Large intestine (tissue), 3 donors: Measurements from ENCODE around the gene FRMD4B. TPM values are rescaled to one million over a fixed set of nuclear protein-coding genes. Genes with fewer than 3 reads are reported as not detected.

Experiments
- DNase-seq, 2 donors: peaks; one replicate each; pipeline versions ENCODE4 v3.0.0 to v3.0.0-alpha.2; 2013
- H3K27ac ChIP-seq: one replicate; pipeline ENCODE4 v1.5.1; 2013; ENCODE audit warnings: low read length
- H3K27me3 ChIP-seq: 2 replicates; pipeline ENCODE4 v1.6.1; 2013; ENCODE audit warnings: low read length; ENCODE audit not compliant: control insufficient read depth, insufficient read depth
- H3K36me3 ChIP-seq: 2 replicates; pipeline ENCODE4 v1.6.1; 2013; ENCODE audit warnings: low read length; ENCODE audit not compliant: control insufficient read depth, insufficient read depth
- H3K4me1 ChIP-seq: one replicate; pipeline ENCODE4 v1.6.1; 2013; ENCODE audit warnings: low read length; ENCODE audit not compliant: control insufficient read depth, insufficient read depth
- H3K4me3 ChIP-seq: one replicate; pipeline ENCODE4 v1.5.1; 2013; ENCODE audit warnings: low read length
- H3K9me3 ChIP-seq: one replicate; pipeline ENCODE4 v1.6.1; 2013; ENCODE audit warnings: mild to moderate bottlenecking, low read depth, low read length, moderate library complexity; ENCODE audit not compliant: control insufficient read depth
- WGBS: methylation state at CpG from one replicate; pipeline ENCODE4 v1.1.5; 2013; ENCODE audit warnings: low lambda C conversion rate; ENCODE audit not compliant: insufficient coverage; 5-methylcytosine and 5-hydroxymethylcytosine counted together
- polyA plus RNA-seq: library from polyadenylated mRNA; unstranded; fragments of 120-200 nt; gene quantifications from one replicate; pipeline ENCODE4 v1.2.1, GENCODE V29; 2013

The FRMD4B gene
- polyA plus RNA-seq, 1 donor = 15.7 TPM

DNA sequence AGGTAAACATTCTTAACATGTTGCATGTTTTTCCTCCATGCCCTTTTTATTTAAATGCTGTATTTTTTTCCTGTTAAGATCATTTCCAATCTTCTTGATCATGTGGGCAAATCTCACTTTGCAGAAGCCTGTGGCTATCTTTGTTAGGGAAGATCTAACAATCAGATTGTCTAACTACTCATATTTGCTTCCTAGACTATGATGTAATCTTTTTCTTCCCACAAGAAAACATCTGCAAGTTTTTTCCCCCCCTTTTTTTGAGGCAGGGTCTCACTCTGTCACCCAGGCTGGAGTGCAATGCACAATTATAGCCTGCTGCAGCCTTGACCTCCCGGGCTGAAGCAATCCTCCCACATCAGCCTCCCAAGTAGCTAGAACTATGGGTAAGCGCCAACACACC is 248.5 kb downstream of the FRMD4B start:
- no CpG with 5 or more reads among the region's 2 CpGs for WGBS
- no peaks in the 10 kb centered on the region for H3K27me3 ChIP-seq
- H3K36me3 ChIP-seq = no peaks in the 10 kb centered on the region

DNA sequence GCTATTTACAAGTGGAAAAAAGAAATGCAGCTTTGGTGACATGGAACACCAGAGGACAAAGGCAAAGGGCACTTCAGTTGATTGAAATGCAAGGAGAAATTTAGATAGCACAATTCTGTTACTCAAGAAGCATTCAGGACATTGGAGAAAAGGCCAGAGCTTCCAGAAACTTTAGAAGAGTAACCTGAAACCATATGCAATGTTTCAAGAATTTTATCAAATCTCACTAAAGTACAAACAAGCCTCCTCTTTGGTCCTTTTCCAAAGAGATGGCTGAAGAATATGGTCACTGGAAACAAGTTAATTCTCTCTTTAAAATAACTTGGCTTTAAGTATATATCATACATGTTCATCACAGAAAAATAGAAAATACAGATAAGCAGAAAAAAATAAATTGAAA is 248.9 kb downstream of the FRMD4B start:
- H3K27ac ChIP-seq = no peak overlapping the region
- H3K4me1 ChIP-seq = no peaks in the 10 kb centered on the region
- DNase-seq = no peak
- no peaks in the 10 kb centered on the region for H3K27me3 ChIP-seq
- H3K36me3 ChIP-seq = no peaks in the 10 kb centered on the region
- H3K9me3 ChIP-seq = no peaks in the 10 kb centered on the region
- no peak overlapping the region for H3K4me3 ChIP-seq

More for the DNA sequence above, 248.5 kb downstream of the FRMD4B start:
- DNase-seq = no peak
- Histone ChIP-seq H3K4me1 (no peaks in the 10 kb centered on the region), H3K9me3 (no peaks in the 10 kb centered on the region), H3K27ac (no peak overlapping the region), H3K4me3 (no peak overlapping the region)

GRCh38 chr3:69130689-69131088 is 255.2 kb downstream of the FRMD4B start:
- no peaks in the 10 kb centered on the region for H3K9me3 ChIP-seq
- no peaks in the 10 kb centered on the region for H3K36me3 ChIP-seq
- H3K4me1 ChIP-seq = no peaks in the 10 kb centered on the region
- no peaks in the 10 kb centered on the region for H3K27me3 ChIP-seq
- H3K4me3 ChIP-seq = no peak overlapping the region
- H3K27ac ChIP-seq = no peak overlapping the region
- DNase-seq = no peak

DNA sequence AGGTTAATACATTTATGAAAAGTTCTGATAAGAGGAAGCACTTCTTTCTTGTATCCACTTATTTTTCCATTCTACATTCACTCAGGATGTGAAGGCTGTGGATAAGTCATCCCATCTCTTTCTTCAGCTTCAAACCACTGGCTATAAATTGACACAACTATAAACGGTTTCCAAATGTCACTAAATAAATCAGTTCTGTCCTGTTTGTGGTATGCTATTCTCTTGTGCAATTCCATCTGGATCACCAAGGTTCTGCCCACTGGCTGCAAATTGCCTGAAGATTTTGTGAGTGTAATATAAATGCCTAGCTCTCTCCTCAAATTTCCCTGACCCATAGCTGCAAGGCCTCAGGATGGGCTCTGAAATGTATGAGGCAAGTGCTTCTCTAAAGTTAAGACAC is 256.4 kb downstream of the FRMD4B start:
- Histone ChIP-seq H3K4me3 (no peak overlapping the region), H3K27me3 (no peaks in the 10 kb centered on the region), H3K36me3 (no peaks in the 10 kb centered on the region), H3K27ac (no peak overlapping the region), H3K4me1 (no peaks in the 10 kb centered on the region), H3K9me3 (no peaks in the 10 kb centered on the region)
- DNase-seq = no peak
- no CpG with 5 or more reads among the region's 1 CpG for WGBS

- Histone ChIP-seq H3K36me3 (no peaks in the 10 kb centered on the region), H3K4me3 (no peak overlapping the region), H3K4me1 (no peaks in the 10 kb centered on the region), H3K9me3 (no peaks in the 10 kb centered on the region), H3K27ac (no peak overlapping the region), H3K27me3 (no peaks in the 10 kb centered on the region)
- no peak for DNase-seq
Measured at GRCh38 chr3:69128509-69128908, 257.4 kb downstream of the FRMD4B start.

DNA sequence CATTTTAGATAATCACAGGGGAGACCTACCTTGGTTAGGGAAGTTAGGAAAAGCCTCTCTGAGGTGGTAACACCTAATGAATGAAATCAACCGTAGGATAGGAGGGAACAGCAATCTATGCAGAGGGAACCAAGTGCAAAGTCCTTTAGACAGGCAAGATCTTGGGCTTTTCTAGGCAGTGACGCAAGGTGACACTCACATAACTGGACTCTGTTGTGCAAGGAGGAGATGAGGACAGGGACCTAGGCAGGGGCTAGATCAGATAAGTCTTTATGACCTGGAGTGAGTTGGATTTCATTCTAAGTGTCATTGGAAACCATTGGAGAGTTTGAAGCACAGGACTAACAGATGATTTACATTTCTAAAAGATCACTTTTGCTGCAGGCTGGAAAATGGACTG is 258.9 kb downstream of the FRMD4B start:
- H3K36me3 ChIP-seq = no peaks in the 10 kb centered on the region
- H3K4me3 ChIP-seq = no peak overlapping the region
- peak; percentile 73 to 78 for DNase-seq
- no peak overlapping the region for H3K27ac ChIP-seq
- no peaks in the 10 kb centered on the region for H3K9me3 ChIP-seq
- no peaks in the 10 kb centered on the region for H3K4me1 ChIP-seq
- WGBS = 20% methylated on average over 1 of the region's 2 CpGs
- H3K27me3 ChIP-seq = no peaks in the 10 kb centered on the region

GRCh38 chr3:69126216-69126615 is 259.7 kb downstream of the FRMD4B start:
- Histone ChIP-seq H3K27me3 (no peaks in the 10 kb centered on the region), H3K27ac (no peak overlapping the region), H3K9me3 (no peaks in the 10 kb centered on the region), H3K4me3 (no peak overlapping the region), H3K4me1 (no peaks in the 10 kb centered on the region), H3K36me3 (no peaks in the 10 kb centered on the region)
- DNase-seq = no peak
- WGBS = no CpG with 5 or more reads among the region's 3 CpGs

- no peak for DNase-seq
- H3K4me3 ChIP-seq = no peak within 1 kb of the TSS
- no CpG with 5 or more reads among the region's 3 CpGs for WGBS
- no peaks in the 10 kb centered on the region for H3K9me3 ChIP-seq
- no peak within 1 kb of the TSS for H3K27ac ChIP-seq
- no peaks in the 10 kb centered on the region for H3K4me1 ChIP-seq
- no peaks in the 10 kb centered on the region for H3K36me3 ChIP-seq
- no peaks in the 10 kb centered on the region for H3K27me3 ChIP-seq
Measured at GRCh38 chr3:69122403-69122802, 263.5 kb downstream of the FRMD4B start, which contains the start of gene LMOD3. LMOD3 (minus strand) TSS chr3:69122595; CDS start chr3:69122386, 209 bp downstream.

DNA sequence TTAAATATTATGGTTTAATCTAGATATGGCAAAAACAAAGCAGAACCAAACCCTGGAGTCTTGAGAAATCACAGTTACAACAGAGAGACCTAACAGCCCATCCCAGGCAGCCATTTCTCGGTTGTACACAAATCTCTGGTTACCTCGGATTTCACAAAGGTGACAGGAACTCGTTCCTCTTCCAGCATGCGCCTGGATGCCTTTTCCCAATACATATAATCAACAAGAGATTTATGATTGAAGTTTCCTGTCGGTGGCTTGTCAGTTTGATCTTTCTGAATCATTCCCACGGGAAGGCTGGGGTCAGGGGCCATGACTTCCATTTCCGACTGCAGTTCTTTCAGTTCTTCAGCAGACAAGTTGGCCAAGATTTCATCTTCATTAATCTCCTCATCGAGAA is 263.9 kb downstream of the FRMD4B start:
- Histone ChIP-seq H3K4me3 (no peak overlapping the region), H3K27ac (no peak overlapping the region), H3K9me3 (no peaks in the 10 kb centered on the region), H3K4me1 (no peaks in the 10 kb centered on the region), H3K36me3 (no peaks in the 10 kb centered on the region), H3K27me3 (no peaks in the 10 kb centered on the region)
- no peak for DNase-seq
- WGBS = 89% methylated on average over 1 of the region's 8 CpGs

DNA sequence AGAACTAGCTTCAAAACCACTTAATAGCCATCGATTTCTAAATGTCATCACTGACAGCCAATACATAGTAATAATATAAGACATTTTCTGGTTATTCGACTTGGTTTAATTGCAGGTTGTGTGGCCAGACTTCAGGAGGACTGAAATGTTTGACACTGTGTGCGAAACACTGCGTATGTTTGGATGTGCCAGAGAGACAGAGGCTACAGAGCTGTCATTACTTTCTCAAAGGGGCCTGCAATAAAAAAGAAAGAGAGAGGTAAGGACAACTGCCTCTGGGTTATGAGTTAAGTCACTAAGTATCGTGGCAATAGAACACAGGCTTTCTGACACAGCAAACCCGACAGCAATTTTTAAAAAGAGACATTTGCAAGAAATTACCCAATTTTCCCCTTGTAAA is 264.4 kb downstream of the FRMD4B start:
- Histone ChIP-seq H3K4me3 (no peak overlapping the region), H3K36me3 (no peaks in the 10 kb centered on the region), H3K27ac (no peak overlapping the region), H3K27me3 (no peaks in the 10 kb centered on the region), H3K9me3 (no peaks in the 10 kb centered on the region), H3K4me1 (no peaks in the 10 kb centered on the region)
- no CpG with 5 or more reads among the region's 6 CpGs for WGBS
- no peak for DNase-seq

DNA sequence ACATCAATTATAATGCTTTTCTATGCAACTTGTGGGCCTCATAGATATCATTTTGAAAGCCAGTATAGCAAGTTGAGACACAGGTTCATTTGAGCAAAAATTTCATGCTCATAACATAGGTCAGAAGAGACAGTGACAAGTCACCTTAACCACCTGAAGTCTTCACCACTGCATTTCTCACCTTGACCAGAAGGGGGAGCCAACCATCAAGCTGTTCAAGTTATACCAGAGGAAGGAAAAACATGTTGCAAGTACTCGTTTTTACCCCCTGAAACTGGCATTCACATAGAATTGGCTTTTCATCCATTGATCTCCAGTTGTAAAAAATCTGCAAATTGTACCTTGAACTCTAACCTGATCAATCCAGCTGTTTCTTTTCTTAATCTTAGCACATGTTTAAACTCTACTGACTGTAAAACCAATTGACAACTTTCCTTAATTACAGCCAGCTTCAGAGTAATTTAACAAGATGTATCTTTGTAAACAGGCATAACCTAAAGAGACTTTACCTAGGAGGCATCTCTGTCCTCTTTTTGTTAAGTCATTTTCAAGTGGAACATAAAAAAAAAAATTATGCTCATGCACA is 264.9 kb downstream of the FRMD4B start:
- no peak overlapping the region for H3K4me3 ChIP-seq
- H3K36me3 ChIP-seq = no peaks in the 10 kb centered on the region
- peak; percentile 67 to 70 for DNase-seq
- H3K4me1 ChIP-seq = no peaks in the 10 kb centered on the region
- no peaks in the 10 kb centered on the region for H3K27me3 ChIP-seq
- H3K9me3 ChIP-seq = no peaks in the 10 kb centered on the region
- H3K27ac ChIP-seq = no peak overlapping the region
- WGBS = no CpG with 5 or more reads among the region's 1 CpG
